IPS-NIHi7 (cell line): Measurements from ENCODE around the gene LHX4.

ENCODE experiments used
- DNase-seq: peaks from one replicate; pipeline ENCODE4 v3.0.0; 2012; ENCODE audit warnings: mixed read lengths; ENCODE audit errors: extremely low spot score

The LHX4 gene

GRCh38 chr1:180229483-180230415 lies at the start of gene LHX4:
TSS of gene LHX4 (plus strand) at chr1:180230264. CDS start at chr1:180230530, 266 bp downstream.
- DNase-seq: peak; percentile 80

- peak; percentile 49 for DNase-seq
Observed at GRCh38 chr1:180181048-180181447, 49.0 kb upstream of the LHX4 start.

GRCh38 chr1:180181996-180182642 lies 47.9 kb upstream of the LHX4 start:
- no peak for DNase-seq

DNA sequence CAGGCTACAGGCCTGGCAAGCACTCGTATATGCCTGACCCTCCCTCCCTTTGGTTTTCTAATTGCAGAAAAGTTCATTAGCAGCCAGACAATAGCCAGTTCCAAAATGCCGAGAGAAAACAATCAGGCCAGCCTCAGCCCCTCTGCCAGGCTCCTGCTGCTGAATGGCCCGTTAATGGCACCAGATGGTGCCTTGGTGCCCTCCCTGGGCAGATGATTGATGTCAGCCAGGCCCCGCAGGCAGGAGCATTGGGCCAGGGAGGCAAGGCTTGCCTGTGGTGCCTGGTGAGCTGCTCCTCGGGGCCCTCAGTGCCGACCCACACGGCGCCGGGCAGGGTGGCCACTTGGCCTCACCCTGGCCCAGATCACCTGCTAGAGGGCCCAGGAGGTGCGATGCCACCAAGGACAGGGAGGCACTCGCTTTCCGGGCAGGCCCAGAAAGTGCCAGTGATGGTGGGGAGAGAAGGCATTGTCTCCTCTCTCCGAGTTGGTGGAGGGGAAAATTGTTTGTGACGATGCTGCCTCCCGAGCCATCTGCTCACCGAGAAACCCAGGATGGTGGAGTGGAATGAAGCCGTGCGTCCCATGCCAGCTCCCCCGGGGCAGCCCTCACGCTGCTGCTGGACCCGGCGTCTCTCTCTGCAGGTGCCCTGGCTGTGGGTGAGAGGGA lies 47.3 kb upstream of the LHX4 start:
- no peak for DNase-seq

DNA sequence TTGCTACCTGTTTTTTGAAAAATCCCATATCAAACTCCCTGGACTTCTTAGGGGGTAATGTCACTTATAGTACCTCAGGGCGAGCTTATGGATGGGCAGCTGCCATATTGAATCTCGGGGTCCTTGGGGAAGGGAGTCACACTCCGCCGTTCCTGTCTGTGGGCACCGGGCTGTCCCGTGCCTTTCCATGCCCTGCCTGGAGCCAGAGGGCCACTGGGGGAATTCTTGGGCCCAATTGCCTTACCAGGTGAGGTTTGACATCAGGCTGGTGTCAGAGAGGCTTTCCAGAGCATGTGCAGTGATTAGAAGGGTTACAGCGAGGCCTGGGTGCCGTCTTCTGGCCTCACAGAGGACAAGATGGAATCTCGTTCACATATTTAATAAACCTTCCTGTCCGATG lies 46.6 kb upstream of the LHX4 start:
- DNase-seq: no peak

DNA sequence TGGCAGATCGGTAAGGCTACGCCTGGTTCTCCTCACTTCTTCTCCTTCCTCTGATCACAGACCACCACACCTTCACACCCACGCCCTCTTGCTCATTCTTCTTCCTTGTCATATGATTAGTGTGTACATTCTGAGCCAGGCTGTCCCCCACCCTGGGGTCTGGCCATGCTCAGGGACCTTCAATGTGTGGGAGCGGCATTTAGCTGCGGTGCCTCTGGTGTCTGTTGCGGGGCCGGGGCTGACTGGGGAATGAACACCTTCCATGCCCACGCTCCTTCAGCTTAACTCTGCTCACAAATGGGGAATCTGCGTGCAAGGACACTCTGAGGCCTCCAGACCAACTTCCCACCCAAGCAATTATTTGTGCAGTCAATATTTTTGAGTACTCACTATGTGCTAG lies 46.0 kb upstream of the LHX4 start:
- DNase-seq: no peak

GRCh38 chr1:180185281-180185680 lies 44.8 kb upstream of the LHX4 start:
- DNase-seq: no peak

- no peak for DNase-seq
Observed at GRCh38 chr1:180185971-180186645, 44.0 kb upstream of the LHX4 start.

- no peak for DNase-seq
Observed at GRCh38 chr1:180186831-180187230, 43.2 kb upstream of the LHX4 start.

DNA sequence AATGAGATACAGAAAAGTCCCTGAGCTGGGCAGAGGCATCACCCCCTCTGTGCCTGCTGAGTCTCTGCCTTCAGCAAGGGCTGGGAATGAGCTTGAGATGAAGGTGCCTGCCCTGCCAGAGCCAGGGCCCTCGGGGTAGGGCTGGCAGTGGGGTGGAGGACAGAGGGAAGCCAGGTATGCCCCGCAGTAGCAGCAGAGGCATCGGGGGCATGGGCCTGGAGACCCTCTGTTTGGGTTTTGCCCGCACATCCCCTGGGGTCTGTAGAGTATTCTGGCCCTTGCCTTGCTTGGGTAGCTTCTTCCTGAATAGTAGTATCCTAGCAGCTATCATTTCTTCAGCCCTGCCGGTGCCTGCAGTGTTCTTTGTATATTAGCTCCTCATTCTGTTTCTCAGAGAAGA lies 42.4 kb upstream of the LHX4 start:
- DNase-seq: no peak

DNA sequence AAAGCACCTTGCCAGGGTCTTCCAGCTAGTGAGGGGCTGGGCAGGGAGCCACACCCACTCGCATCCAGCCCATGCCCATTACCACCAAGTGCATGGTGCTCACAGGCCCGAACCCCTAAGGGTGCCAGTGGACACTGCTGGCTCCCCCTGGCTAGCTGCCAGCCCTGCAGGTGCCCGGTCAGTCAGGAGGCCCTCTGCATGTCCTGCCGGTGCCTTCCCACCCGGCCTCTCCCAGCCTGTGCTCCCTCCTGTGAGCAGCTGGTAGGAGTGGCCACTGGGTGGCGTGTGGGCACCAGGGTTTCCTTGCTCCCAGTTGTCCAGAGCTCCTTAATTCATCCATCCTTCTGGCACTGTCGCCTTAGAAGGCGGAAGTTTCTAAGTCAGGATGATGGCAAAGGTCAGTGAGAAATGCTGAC lies 42.0 kb upstream of the LHX4 start:
- DNase-seq: peak; percentile 84

- DNase-seq: no peak
Observed at GRCh38 chr1:180188684-180189175, 41.3 kb upstream of the LHX4 start.

DNA sequence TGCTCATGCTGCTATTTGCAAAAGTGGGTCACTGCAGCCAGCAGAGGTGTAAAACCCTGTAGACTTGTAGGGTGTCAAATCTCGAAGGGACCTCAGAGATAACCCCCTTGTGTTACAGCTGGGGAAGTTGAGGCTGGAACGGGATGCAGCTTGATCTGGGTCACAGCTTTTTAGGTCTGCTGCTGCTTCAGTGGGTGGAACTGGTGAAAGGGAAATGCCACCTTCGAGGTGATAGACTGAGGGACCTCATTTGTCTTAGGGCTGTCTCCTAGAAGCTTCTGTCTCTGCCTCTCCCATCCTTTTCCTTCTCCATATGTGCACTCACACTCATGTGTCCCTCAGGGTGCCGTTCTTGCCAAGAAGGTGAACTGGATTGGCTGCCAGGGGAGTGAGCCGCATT lies 40.0 kb upstream of the LHX4 start:
- no peak for DNase-seq

- DNase-seq: no peak
Observed at GRCh38 chr1:180192172-180192571, 37.9 kb upstream of the LHX4 start.

- no peak for DNase-seq
Observed at GRCh38 chr1:180193141-180194047, 36.7 kb upstream of the LHX4 start.

DNA sequence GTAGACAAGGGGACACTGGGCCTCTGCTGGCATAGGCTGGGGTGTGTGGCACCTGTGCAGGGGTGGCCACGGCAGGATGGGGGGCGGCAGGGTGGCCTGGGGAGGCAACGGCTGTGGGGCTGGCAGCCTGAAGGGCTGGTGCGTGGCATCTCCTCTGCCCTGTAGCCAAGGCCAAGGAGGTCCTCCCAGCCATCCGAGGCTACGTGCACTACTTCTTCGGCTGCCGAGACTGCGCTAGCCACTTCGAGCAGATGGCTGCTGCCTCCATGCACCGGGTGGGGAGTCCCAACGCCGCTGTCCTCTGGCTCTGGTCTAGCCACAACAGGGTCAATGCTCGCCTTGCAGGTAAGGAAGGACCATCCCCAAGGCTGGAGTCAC lies 36.0 kb upstream of the LHX4 start:
- DNase-seq: no peak

DNA sequence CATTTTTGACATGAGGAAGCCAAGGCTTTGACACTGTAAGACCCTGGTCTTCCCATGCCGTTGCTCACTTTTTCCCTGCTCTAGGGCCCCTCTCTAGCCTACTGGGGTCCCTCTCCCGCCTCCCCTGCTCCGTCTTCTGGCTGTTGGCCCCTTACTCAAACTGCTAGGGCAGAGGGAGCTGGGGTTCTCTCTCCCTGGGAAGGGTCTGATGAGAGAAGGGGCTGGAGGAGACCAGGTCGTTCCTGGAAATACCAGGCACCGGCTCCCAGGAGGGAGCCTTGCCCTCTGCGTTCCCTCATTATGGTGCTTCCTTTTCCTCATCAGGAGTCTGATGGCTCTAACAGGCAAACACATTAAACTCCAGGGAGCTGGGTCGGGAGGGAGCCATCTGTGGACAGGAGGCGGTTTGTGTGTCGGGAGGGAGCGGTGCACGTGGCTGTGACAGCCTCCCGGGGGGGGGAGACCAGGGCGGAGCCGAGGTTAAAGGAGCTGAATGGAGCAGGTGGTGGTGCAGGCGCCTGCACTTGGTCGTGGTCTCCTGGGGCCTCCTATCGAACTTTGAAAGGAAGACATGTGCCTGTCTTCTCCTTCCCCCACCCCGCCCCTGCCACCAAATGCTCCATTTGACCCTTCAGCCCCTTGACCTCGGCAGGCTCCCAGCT lies 35.4 kb upstream of the LHX4 start:
- peak; percentile 39 for DNase-seq

DNA sequence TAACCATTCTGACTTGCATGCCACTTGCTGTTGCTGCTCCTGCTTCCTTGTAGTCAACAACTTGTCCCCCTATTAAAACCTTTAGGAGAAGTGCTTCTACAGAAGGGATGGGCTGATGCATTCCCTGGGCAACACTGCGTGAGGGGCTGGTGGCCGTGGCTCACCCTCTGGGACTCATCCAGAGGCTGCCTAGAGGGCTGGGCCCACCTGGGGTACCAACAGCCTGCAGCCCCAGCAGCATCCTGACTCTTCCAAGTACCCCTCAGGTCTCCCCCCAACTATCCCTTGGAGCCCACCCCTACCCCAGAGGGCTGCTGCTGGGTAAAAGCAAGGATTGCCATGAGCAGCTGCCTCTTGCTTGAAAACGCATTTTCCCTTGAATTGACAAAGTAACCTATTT lies 34.7 kb upstream of the LHX4 start:
- no peak for DNase-seq

DNA sequence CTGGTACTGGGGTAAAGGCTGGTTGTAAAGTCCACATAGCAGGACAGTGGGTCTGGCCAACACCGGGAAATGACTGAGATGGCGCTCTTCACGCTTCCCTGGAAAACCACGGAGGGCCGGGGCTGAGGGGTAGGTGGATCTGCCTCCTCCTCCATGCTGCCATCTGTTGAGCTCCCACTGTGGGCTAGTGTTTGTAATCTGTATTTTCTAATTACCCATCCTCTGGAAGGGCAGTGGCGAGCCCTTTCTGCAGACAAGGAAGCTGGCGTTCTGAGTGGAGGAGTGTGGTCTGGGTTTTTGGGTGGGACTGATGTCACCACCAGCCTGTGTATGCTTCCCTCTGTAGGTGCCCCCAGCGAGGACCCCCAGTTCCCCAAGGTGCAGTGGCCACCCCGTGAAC lies 34.1 kb upstream of the LHX4 start:
- no peak for DNase-seq

GRCh38 chr1:180196436-180197003 lies 33.5 kb upstream of the LHX4 start:
- DNase-seq: no peak
